Esophagus muscularis mucosa (tissue), 4 donors: ENCODE results near the gene NUDT12. TPM values are rescaled to one million over a fixed set of nuclear protein-coding genes. Genes with fewer than 3 reads are reported as not detected.

Experiments
- DNase-seq: peaks from one replicate; pipeline ENCODE4 v3.0.0-alpha.2; 2017; ENCODE audit errors: extremely low spot score
- H3K27ac ChIP-seq, 4 donors: fragments of 200-600 bp; sonication (generic); replicated peaks in 1 of 4; 1 replicate in 3 of 4; 2 replicates in 1 of 4; pipeline ENCODE4 v1.5.1; 2016 to 2019; ENCODE audit warnings: mild to moderate bottlenecking in 1 of 4
- H3K27me3 ChIP-seq, 4 donors: fragments of 200-600 bp; sonication (generic); one replicate each; pipeline versions ENCODE4 v1.5.1 to v1.6.0; 2016 to 2019
- H3K36me3 ChIP-seq, 4 donors: fragments of 200-600 bp; sonication (generic); one replicate each; pipeline ENCODE4 v1.5.1; 2016 to 2019
- H3K4me1 ChIP-seq, 4 donors: fragments of 200-600 bp; sonication (generic); one replicate each; pipeline ENCODE4 v1.5.1; 2016 to 2019
- H3K4me3 ChIP-seq, 4 donors: fragments of 200-600 bp; sonication (generic); 1 replicate in 2 of 4; 2 replicates in 2 of 4; pipeline ENCODE4 v1.5.1; 2016 to 2019; ENCODE audit warnings: mild to moderate bottlenecking in 4 of 4, moderate library complexity in 1 of 4
- H3K9me3 ChIP-seq, 4 donors: fragments of 200-600 bp; sonication (generic); 1 replicate in 3 of 4; 2 replicates in 1 of 4; pipeline ENCODE4 v1.5.1; 2016 to 2019
- CTCF ChIP-seq, 3 experiments: fragments of 200-600 bp in 2 of 3; fragments of 450-650 bp in 1 of 3; sonication (generic) in 2 of 3; IDR thresholded peaks; one replicate each; pipeline ENCODE4 v1.5.1; 2017 to 2019; ENCODE audit warnings: antibody characterized with exemption in 3 of 3, mild to moderate bottlenecking in 2 of 3, moderate library complexity in 1 of 3
- EP300 ChIP-seq: sonication (generic); formaldehyde crosslinking; IDR thresholded peaks from one replicate; pipeline ENCODE4 v1.6.1; 2017; ENCODE audit warnings: antibody characterized with exemption
- POLR2A ChIP-seq: fragments of 450-650 bp; IDR thresholded peaks from one replicate; pipeline ENCODE4 v1.6.1; 2017; ENCODE audit warnings: antibody characterized with exemption, moderate library complexity, mild to moderate bottlenecking, low read depth
- POLR2AphosphoS5 ChIP-seq, 2 donors: sonication (generic); formaldehyde crosslinking; IDR thresholded peaks; one replicate each; pipeline ENCODE4 v1.6.1; 2017; ENCODE audit warnings: antibody characterized with exemption in 2 of 2
- WGBS: methylation state at CpG from one replicate; pipeline ENCODE4 v1.1.5; 2018; 5-methylcytosine and 5-hydroxymethylcytosine counted together
- intact Hi-C: fragments of 100-400 bp; cut with DNase I; formaldehyde crosslinking; loops from one replicate; pipeline ENCODE4 v1.15.1; 2023
- total RNA-seq, 4 donors: library from RNA; depleted of rRNA; stranded (reverse); fragments of >200 nt; gene quantifications; one replicate each; pipeline versions ENCODE4 v1.1.0 to v1.2.1, GENCODE V29; 2016

The NUDT12 gene
- total RNA-seq, 4 donors from 2014 or later: 7.0 to 18.3 (median 10.9) TPM

- no peak overlapping the region for H3K27ac ChIP-seq
- DNase-seq: no peak
- TF ChIP-seq POLR2A: no peak
- TF ChIP-seq CTCF (IDR thresholded peaks at IDR 0.05): no peak
- TF ChIP-seq EP300: no peak
- no peak for TF ChIP-seq POLR2AphosphoS5 (IDR thresholded peaks at IDR 0.05)
- no peaks in the 10 kb centered on the region for H3K27me3 ChIP-seq
- no peaks in the 10 kb centered on the region for H3K36me3 ChIP-seq
- H3K4me1 ChIP-seq: no peaks in the 10 kb centered on the region
- H3K9me3 ChIP-seq: no peaks in the 10 kb centered on the region
- intact Hi-C loops: no loop called here
- WGBS: 79% methylated on average over 3 of the region's 3 CpGs
- no peak overlapping the region for H3K4me3 ChIP-seq
Measured at GRCh38 chr5:103598997-103599566, 36.5 kb upstream of the NUDT12 start.

DNA sequence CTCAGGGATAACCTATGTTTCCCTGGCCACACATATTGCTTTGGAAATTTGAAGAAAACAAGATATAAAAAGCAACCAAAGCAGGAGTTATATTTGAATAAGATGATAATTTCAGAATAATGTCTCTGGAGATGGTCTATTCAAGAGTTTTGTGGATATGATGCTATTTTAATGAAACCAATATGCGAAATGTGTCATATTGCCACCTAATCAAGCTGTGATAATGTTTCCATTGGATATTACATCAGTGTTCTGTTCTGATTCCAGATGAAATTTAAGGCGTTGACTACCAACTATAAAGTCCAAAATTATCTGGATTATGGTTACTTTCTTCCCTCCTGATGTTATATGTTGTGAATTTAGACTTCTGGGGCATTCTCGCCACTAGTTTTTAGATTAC lies 27.6 kb upstream of the NUDT12 start:
- Histone ChIP-seq H3K27ac (no peak overlapping the region), H3K4me1 (no peaks in the 10 kb centered on the region), H3K9me3 (no peaks in the 10 kb centered on the region), H3K36me3 (no peaks in the 10 kb centered on the region), H3K4me3 (no peak overlapping the region), H3K27me3 (no peaks in the 10 kb centered on the region)
- 88% methylated on average over 3 of the region's 3 CpGs for WGBS
- TF ChIP-seq POLR2AphosphoS5 (IDR thresholded peaks at IDR 0.05) (no peak), EP300 (no peak), CTCF (IDR thresholded peaks at IDR 0.05) (no peak), POLR2A (no peak)
- DNase-seq: no peak
- intact Hi-C loops: no loop called here

- TF ChIP-seq POLR2A: no peak
- TF ChIP-seq EP300: no peak
- no peak for TF ChIP-seq POLR2AphosphoS5 (IDR thresholded peaks at IDR 0.05)
- no peak for TF ChIP-seq CTCF (IDR thresholded peaks at IDR 0.05)
- no peaks in the 10 kb centered on the region for H3K27me3 ChIP-seq
- intact Hi-C loops: no loop called here
- DNase-seq: no peak
- H3K27ac ChIP-seq: no peak overlapping the region
- H3K4me1 ChIP-seq: no peaks in the 10 kb centered on the region
- no peaks in the 10 kb centered on the region for H3K36me3 ChIP-seq
- H3K4me3 ChIP-seq: no peak overlapping the region
- H3K9me3 ChIP-seq: no peaks in the 10 kb centered on the region
- WGBS: 62% methylated on average over 3 of the region's 3 CpGs
Measured at GRCh38 chr5:103589776-103590175, 27.2 kb upstream of the NUDT12 start.

DNA sequence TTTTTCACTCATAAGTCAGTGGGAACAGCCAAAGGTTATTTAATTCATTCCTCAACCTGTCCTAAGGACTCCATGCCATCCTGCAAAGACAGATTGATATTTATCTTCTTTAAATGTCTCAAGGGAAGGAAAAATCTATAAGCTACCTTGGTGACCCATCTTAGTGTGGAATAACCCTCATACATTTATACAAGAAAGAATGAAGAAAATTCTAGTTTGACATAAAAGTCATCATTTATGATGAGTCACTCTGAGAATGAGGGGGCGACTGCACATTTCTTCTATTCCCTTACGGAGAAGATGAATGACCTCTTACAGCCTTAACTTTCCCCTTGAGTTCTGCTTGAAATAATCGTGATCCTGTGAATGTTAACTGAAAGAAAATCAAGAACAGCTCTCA lies 26.8 kb upstream of the NUDT12 start:
- Histone ChIP-seq H3K9me3 (no peaks in the 10 kb centered on the region), H3K4me3 (no peak overlapping the region), H3K4me1 (no peaks in the 10 kb centered on the region), H3K27me3 (no peaks in the 10 kb centered on the region), H3K36me3 (no peaks in the 10 kb centered on the region), H3K27ac (no peak overlapping the region)
- TF ChIP-seq POLR2A (no peak), POLR2AphosphoS5 (IDR thresholded peaks at IDR 0.05) (no peak), CTCF (IDR thresholded peaks at IDR 0.05) (no peak), EP300 (no peak)
- WGBS: 41% methylated on average over 3 of the region's 3 CpGs
- no peak for DNase-seq
- intact Hi-C loops: no loop called here

GRCh38 chr5:103587185-103587748 lies 24.7 kb upstream of the NUDT12 start:
- DNase-seq: no peak
- H3K4me1 ChIP-seq: no peaks in the 10 kb centered on the region
- no peaks in the 10 kb centered on the region for H3K36me3 ChIP-seq
- H3K9me3 ChIP-seq: no peaks in the 10 kb centered on the region
- intact Hi-C loops: no loop called here
- TF ChIP-seq POLR2AphosphoS5 (IDR thresholded peaks at IDR 0.05): no peak
- peak; percentile 9 to 46 (median 36) for TF ChIP-seq CTCF (IDR thresholded peaks at IDR 0.05)
- no peak for TF ChIP-seq EP300
- no peak for TF ChIP-seq POLR2A
- 36% methylated on average over 2 of the region's 2 CpGs for WGBS
- H3K4me3 ChIP-seq: no peak overlapping the region
- H3K27ac ChIP-seq: no peak overlapping the region
- no peaks in the 10 kb centered on the region for H3K27me3 ChIP-seq
